Activated CD4-positive, alpha-beta memory T cell treated with anti-CD3 and anti-CD28 coated beads for 36 hours (primary cell): ENCODE results near the gene VNN1. TPM values are rescaled to one million over a fixed set of nuclear protein-coding genes. Genes with fewer than 3 reads are reported as not detected.

ENCODE experiments used
- CTCF ChIA-PET: fragments of 350-600 bp; sonication (Branson Sonifier 250); formaldehyde crosslinking; loops from one replicate; lab custom pipeline; 2021; ENCODE audit warnings: antibody characterized with exemption, inconsistent platforms; lab: Charles Lee
- POLR2A ChIA-PET: fragments of 350-600 bp; sonication (Branson Sonifier 250); formaldehyde crosslinking; loops from one replicate; lab custom pipeline; 2021; ENCODE audit warnings: antibody characterized with exemption; lab: Charles Lee
- DNase-seq: peaks from one replicate; pipeline ENCODE4 v3.0.0-alpha.2; 2020
- H3K27ac Mint-ChIP-seq: one replicate; pipeline ENCODE4 v1.8.0; 2021; ENCODE audit warnings: mixed read lengths
- H3K27me3 Mint-ChIP-seq: one replicate; pipeline ENCODE4 v1.8.0; 2021; ENCODE audit warnings: mixed read lengths
- H3K36me3 Mint-ChIP-seq: one replicate; pipeline ENCODE4 v1.8.0; 2021; ENCODE audit warnings: mixed read lengths
- H3K4me1 Mint-ChIP-seq: one replicate; pipeline ENCODE4 v1.8.0; 2021; ENCODE audit warnings: low read depth, mixed read lengths
- H3K4me3 Mint-ChIP-seq: one replicate; pipeline ENCODE4 v1.8.0; 2021; ENCODE audit warnings: mild to moderate bottlenecking, mixed read lengths
- H3K9me3 Mint-ChIP-seq: one replicate; pipeline ENCODE4 v1.8.0; 2021; ENCODE audit warnings: mixed read lengths
- intact Hi-C: fragments of 100-400 bp; cut with micrococcal nuclease; formaldehyde crosslinking; loops from one replicate; pipeline ENCODE4 v1.15.1; 2023
- total RNA-seq, 2 experiments: library from RNA; stranded (reverse); gene quantifications; one replicate each; pipeline ENCODE4 v1.2.3, GENCODE V29; 2021

VNN1 gene
- total RNA-seq, 2 experiments from 2014 or later, result not detected

DNA sequence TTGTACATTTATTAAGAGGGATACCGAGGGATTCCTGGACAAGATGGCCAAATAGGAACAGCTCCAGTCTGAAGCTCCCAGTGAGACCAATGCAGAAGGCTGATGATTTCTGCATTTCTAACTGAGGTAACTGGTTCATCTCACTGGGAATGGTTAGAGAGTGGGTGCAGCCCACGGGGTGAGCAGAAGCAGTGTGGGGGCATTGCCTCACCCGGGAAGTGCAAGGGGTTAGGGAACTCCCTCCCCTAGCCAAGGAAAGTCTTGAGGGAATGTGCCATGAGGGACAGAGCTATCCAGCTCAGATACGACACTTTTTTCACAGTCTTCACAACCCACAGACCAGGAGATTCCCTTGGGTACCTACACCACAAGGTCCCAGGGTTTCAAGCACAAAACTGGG, 79.1 kb downstream of the VNN1 start:
- Mint-ChIP-seq H3K9me3 (no peaks in the 10 kb centered on the region), H3K27me3 (peaks cover 23% of the 10 kb centered on the region), H3K27ac (no peak overlapping the region), H3K36me3 (peaks cover 1% of the 10 kb centered on the region), H3K4me3 (no peak overlapping the region), H3K4me1 (no peaks in the 10 kb centered on the region)
- ChIA-PET CTCF (no interaction called here), POLR2A (no interaction called here)
- intact Hi-C loops, result no loop called here
- DNase-seq, result no peak

DNA sequence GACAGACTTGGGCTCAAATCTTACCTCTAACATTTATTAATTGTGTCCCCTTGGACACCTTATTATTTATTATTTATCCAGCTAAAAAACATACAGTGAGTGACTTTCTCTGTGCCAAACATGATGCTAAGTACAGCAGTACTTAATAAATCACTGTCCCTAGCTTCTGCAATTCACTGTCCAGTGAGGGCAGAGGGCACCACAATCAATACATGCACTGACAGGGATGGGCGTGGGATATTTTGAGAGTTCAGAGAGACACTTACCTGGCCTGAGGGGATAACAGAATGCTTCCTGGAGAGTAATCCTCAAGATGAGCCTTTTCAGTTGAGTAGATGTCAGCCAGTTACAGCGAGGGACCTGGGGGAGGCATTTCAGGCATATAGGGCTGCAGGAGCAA, 80.5 kb downstream of the VNN1 start:
- Mint-ChIP-seq H3K4me1 (no peaks in the 10 kb centered on the region), H3K9me3 (no peaks in the 10 kb centered on the region), H3K4me3 (no peak overlapping the region), H3K36me3 (peaks cover 1% of the 10 kb centered on the region), H3K27ac (no peak overlapping the region), H3K27me3 (peaks cover 28% of the 10 kb centered on the region)
- ChIA-PET CTCF (no interaction called here), POLR2A (no interaction called here)
- no peak for DNase-seq
- intact Hi-C loops, result no loop called here

Other genes with a start within 250 kb of the VNN1 start
- gene STX7, start 200.9 kb downstream of the VNN1 start, total RNA-seq, result 10 to 100 TPM; 16.2 to 19.0 TPM
- not detected for gene TAAR9, start 175.8 kb downstream of the VNN1 start, total RNA-seq
- gene TAAR8, start 161.4 kb downstream of the VNN1 start, total RNA-seq, result not detected
- not detected for gene TAAR6, start 143.7 kb downstream of the VNN1 start, total RNA-seq
- not detected for gene TAAR5, start 124.3 kb downstream of the VNN1 start, total RNA-seq
- gene TAAR2, start 89.8 kb downstream of the VNN1 start, total RNA-seq, result not detected
- not detected for gene TAAR1, start 54.9 kb downstream of the VNN1 start, total RNA-seq
- gene VNN2, start 43.8 kb upstream of the VNN1 start, total RNA-seq, result 1 to 10 TPM; 4.3 to 5.0 TPM
- gene SLC18B1, start 84.6 kb upstream of the VNN1 start, total RNA-seq, result 1 to 10 TPM; 4.5 to 5.2 TPM
- gene RPS12, start 100.5 kb upstream of the VNN1 start, total RNA-seq, result 1,000 to 10,000 TPM; 1,796 to 1,823 TPM